Measurements from ENCODE around the gene RBFOX1. TPM values are rescaled to one million over a fixed set of nuclear protein-coding genes. Genes with fewer than 3 reads are reported as not detected.

RBFOX1 gene
- total and polyA plus RNA-seq, 10 of the 15 experiments (the other 5 are each of a cell fraction or from before 2014, with no cell fraction given): 0.87 TPM; not detected in 9

- POLR2A ChIA-PET: no interaction called here
- no TSS peak for BruUV-seq (replicated peaks)
- intact Hi-C loops (cut with micrococcal nuclease; ENCODE audit: unreplicated experiment): no loop called here
- Histone ChIP-seq H3K4me3 (no peak overlapping the region), H4K20me1 (ENCODE audit: control insufficient read depth, insufficient read depth) (no peaks in the 10 kb centered on the region), H2AFZ (ENCODE audit: control insufficient read depth, low read depth, low read length) (no peak overlapping the region), H3K79me2 (ENCODE audit: control insufficient read depth, insufficient read depth, low read length) (no peaks in the 10 kb centered on the region), H3K9me3 (replicated peaks; ENCODE audit: control insufficient read depth, insufficient read depth, low read length) (no peaks in the 10 kb centered on the region; the same call in 2 of the 3 replicates), H3K27me3 (replicated peaks in 1 of 2; ENCODE audit: control insufficient read depth in 2 of 2, insufficient read depth in 2 of 2, low read length in 1 of 2) (no peaks in the 10 kb centered on the region), H3K9ac (ENCODE audit: control insufficient read depth, insufficient read depth, low read length) (no peak overlapping the region), H3K4me2 (ENCODE audit: control insufficient read depth, insufficient read depth) (no peak overlapping the region), H3K36me3 (ENCODE audit: control insufficient read depth in 2 of 2, insufficient read depth in 2 of 2, low read length in 1 of 2) (no peaks in the 10 kb centered on the region), H3K4me1 (ENCODE audit: control insufficient read depth, insufficient read depth, low read length) (no peaks in the 10 kb centered on the region), H3K27ac (ENCODE audit: control insufficient read depth, insufficient read depth) (no peak overlapping the region)
- in situ Hi-C loops (cut with MboI): no loop called here
- DNase-seq (ENCODE audit: low read depth, low spot score): no peak
- SMC1A ChIA-PET (ENCODE audit: uncharacterized antibody, unreplicated experiment): no interaction called here
- WGBS (ENCODE audit: insufficient coverage, insufficient replicate concordance, low lambda C conversion rate, missing lambda C conversion rate): 47% methylated on average over 7 of the region's 7 CpGs
- CTCF ChIA-PET: no interaction called here
- no peak for TF ChIP-seq EZH2 (IDR thresholded peaks at IDR 0.05; ENCODE audit: borderline replicate concordance, control insufficient read depth, low read depth, low read length)
- FAIRE-seq: no peak
- RAD21 ChIA-PET (ENCODE audit: unreplicated experiment): no interaction called here
- no peak for ATAC-seq
These were observed 117.8 kb downstream of the RBFOX1 start for GRCh38 chr16:7450440-7450839.

GRCh38 chr16:7452090-7452489, 119.4 kb downstream of the RBFOX1 start:
- CTCF ChIA-PET: no interaction called here
- no peak overlapping the region for H3K4me2 ChIP-seq (ENCODE audit: control insufficient read depth, insufficient read depth)
- no peak overlapping the region for H3K27ac ChIP-seq (ENCODE audit: control insufficient read depth, insufficient read depth)
- H4K20me1 ChIP-seq (ENCODE audit: control insufficient read depth, insufficient read depth): no peaks in the 10 kb centered on the region
- H2AFZ ChIP-seq (ENCODE audit: control insufficient read depth, low read depth, low read length): no peak overlapping the region
- DNase-seq (ENCODE audit: low read depth, low spot score) (no peak), FAIRE-seq (no peak), ATAC-seq (no peak)
- no TSS peak for BruUV-seq (replicated peaks)
- H3K4me3 ChIP-seq: no peak overlapping the region
- H3K79me2 ChIP-seq (ENCODE audit: control insufficient read depth, insufficient read depth, low read length): no peaks in the 10 kb centered on the region
- in situ Hi-C loops (cut with MboI): no loop called here
- no peaks in the 10 kb centered on the region; the same call in 2 of the 3 replicates for H3K9me3 ChIP-seq (replicated peaks; ENCODE audit: control insufficient read depth, insufficient read depth, low read length)
- WGBS (ENCODE audit: insufficient coverage, insufficient replicate concordance, low lambda C conversion rate, missing lambda C conversion rate): 43% methylated on average over 6 of the region's 6 CpGs
- SMC1A ChIA-PET (ENCODE audit: uncharacterized antibody, unreplicated experiment): no interaction called here
- RAD21 ChIA-PET (ENCODE audit: unreplicated experiment): no interaction called here
- intact Hi-C loops (cut with micrococcal nuclease; ENCODE audit: unreplicated experiment): no loop called here
- H3K4me1 ChIP-seq (ENCODE audit: control insufficient read depth, insufficient read depth, low read length): no peaks in the 10 kb centered on the region
- no peak overlapping the region for H3K9ac ChIP-seq (ENCODE audit: control insufficient read depth, insufficient read depth, low read length)
- no peaks in the 10 kb centered on the region for H3K36me3 ChIP-seq (ENCODE audit: control insufficient read depth in 2 of 2, insufficient read depth in 2 of 2, low read length in 1 of 2)
- POLR2A ChIA-PET: no interaction called here
- TF ChIP-seq DPF2 (IDR thresholded peaks at IDR 0.05) (no peak), NFIC (IDR thresholded peaks at IDR 0.05; ENCODE audit: low read depth, low read length) (no peak), RB1 (IDR thresholded peaks at IDR 0.05; ENCODE audit: borderline replicate concordance) (no peak), PKNOX1 (IDR thresholded peaks at IDR 0.05) (no peak), MEF2A (IDR thresholded peaks at IDR 0.05; ENCODE audit: insufficient read depth, low read depth, low read length) (no peak), PAX5 (IDR thresholded peaks at IDR 0.05; ENCODE audit: borderline replicate concordance, low read depth, low read length) (no peak), USF1 (IDR thresholded peaks at IDR 0.05; ENCODE audit: borderline replicate concordance, extremely low read length, insufficient read depth, low read depth, low read length) (no peak)
- H3K27me3 ChIP-seq (replicated peaks in 1 of 2; ENCODE audit: control insufficient read depth in 2 of 2, insufficient read depth in 2 of 2, low read length in 1 of 2): no peaks in the 10 kb centered on the region

Data from GM12878 (cell line).